NCI-H526 (cell line): ENCODE data around the gene FZR1.
"Not testable (repeated sequence)": the region's sequence is repeated elsewhere in the genome, so short reads cannot be mapped to it uniquely, and the experiment has no call there.

Experiments used
- DNase-seq, 2 experiments: peaks; one replicate each; lab custom pipeline; 2025; lab: John Stamatoyannopoulos, UW

Gene FZR1

DNA sequence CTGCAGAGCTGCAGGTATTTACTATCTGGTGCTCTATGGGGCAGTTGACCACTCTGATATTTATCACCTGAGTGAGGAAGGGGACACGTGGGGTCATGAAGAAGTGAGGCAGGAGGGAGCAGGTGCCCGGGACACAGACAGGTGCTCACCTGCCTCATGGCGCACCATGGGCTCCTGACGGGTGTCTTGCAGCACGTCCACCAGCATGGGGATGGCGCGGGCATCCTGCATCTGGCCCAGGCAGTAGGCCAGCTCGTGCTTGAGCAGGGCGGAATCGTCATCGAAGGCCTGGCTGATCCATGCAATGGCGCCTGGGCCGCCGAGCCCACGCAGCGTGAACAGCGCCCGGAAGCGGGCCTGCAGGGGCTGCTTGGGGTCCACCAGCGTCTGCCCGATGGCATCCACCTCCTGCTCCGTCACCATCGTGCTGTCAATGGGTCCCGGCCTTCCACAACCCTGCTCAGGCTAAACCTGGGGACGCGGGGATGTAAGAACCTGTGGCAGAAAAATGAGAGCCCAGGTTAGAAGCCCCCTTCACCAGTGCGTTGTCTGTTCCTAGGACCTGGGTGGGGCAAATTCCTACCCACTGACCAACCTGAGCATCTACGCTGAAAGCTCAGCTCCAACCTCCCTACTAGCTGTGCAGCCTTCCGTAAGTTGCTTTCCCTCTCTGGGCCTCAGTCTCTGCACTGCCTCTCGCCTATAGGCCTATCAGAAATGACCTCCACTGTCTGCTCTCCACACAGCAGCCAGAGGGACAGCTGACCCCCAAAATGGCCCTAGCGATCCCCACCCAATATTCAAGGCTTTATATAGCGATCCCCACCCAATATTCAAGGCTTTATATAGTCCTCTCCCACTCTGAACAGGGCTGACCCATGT is 9.5 kb upstream of the FZR1 start:
- DNase-seq, result no peak

DNA sequence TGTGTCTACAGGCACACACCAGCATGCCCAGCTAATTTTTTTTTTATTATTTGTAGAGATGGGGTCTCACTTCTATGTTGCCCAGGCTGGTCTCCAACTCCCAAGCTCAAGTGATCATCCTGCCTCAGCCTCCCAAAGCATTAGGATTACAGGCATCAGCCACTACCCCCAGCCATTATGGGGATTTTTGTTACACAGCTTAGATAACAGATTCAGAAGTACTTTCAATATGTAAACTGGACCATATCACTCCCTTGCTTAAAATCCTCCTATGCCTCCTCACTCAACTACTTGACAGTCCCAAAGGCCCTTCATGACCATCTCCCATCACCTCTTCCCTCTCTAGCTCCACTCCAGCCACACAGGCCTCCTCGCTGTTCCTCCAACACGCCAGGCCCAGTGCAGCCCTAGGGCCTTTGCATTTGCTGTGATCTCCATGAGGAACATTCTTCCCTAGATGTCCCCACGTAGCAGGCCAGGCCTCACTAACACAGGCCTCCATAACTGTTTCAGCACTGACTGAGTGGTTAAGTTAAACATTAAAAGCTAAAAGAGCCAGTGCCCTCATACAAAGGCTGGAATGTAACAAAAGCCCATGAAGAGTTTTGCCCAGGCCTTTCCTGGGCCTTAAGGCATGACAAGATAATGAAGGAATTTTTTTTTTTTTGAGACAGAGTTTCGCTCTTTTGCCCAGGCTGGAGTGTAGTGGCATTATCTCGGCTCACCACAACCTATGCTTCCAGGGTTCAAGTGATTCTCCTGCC is 8.2 kb upstream of the FZR1 start:
- DNase-seq, result no peak

GRCh38 chr19:3499738-3500428 is 6.2 kb upstream of the FZR1 start:
- no peak for DNase-seq

GRCh38 chr19:3500429-3501101 is 5.5 kb upstream of the FZR1 start, which contains the start of gene DOHH:
Gene DOHH, minus strand, starts transcription at chr19:3500674. Its CDS starts 3,860 bp downstream, at chr19:3496814.
- DNase-seq, result peak; percentile 90 to 92

DNA sequence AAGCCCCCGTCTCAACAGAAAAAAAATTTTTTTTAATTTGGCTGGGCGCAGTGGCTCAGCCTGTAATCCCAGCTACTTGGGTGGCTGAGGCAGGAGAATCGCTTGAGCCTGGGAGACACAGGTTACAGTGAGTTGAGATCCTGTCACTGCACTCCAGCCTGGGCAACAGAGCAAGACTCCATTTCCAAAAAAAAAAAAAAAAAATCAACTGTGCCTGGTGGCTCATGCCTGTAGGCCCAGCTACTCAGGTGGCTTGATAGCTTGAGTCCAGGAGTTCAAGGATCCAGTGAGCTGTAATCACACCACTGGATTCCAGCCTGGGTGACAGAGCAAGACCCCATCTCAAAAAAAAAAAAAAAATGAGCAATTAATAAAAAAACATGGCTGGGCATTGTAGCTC is 4.3 kb upstream of the FZR1 start:
- DNase-seq, result no peak

- DNase-seq, result no peak
These were observed 3.0 kb upstream of the FZR1 start for GRCh38 chr19:3503036-3503572.

DNA sequence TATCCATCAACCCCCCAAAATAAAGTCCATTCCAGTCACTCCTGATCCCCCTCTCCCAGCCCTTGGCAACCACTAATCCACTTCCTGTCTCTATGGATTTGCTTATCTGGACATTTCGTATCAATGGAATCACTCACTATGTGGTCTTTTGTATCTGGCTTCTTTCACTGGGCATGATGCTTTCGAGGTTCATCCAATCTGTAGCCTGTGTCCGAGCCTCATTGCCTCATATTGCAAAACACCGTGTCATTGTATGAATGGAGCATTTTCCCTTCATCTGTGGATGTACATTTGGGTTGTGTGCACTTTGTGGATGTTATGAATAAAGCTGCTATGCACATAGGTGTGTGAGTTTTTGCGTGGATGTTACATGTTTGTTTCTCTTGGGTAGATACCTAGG is 1.4 kb upstream of the FZR1 start:
- no peak for DNase-seq

GRCh38 chr19:3506384-3507340 is 551 bp downstream of the FZR1 start:
- peak in 1 of 2 experiments; percentile 28 for DNase-seq

DNA sequence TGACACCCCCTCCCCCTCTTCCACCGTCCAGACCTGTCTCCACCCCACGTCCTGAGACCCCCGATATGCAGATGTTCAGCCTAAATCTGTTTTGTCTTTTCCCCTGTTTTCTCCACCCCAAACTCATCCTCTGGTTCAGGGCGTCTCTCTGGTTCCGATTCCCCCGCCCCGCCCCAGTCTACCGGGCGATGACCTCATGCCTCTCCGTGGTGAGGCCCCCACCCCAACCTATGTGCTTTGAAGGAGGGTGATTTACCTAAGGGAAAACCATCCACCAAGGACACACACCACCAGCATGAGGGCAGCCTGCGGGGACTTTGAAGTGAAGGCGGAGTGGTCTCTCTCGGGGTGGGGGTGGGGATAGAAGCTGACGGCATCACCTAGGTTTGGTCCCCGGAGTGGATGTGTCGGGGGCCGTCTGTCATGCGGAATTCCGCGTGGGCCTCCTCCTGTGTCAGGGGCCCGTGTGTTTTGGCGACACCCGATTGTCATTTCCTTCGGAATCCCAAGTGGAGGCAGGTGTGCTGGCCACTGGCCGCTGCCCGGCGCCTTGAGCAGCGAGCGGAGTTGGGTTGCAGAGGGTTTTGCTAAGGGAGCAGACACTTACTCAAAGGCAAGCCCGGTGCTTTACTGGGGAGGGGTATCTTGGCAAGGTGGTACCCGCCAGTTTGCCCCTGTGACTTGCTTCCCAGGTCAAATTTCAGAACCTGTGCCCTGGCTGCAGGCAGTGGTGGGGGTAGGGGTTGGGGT is 1.4 kb downstream of the FZR1 start:
- DNase-seq, result peak in 1 of 2 experiments; percentile 28

DNA sequence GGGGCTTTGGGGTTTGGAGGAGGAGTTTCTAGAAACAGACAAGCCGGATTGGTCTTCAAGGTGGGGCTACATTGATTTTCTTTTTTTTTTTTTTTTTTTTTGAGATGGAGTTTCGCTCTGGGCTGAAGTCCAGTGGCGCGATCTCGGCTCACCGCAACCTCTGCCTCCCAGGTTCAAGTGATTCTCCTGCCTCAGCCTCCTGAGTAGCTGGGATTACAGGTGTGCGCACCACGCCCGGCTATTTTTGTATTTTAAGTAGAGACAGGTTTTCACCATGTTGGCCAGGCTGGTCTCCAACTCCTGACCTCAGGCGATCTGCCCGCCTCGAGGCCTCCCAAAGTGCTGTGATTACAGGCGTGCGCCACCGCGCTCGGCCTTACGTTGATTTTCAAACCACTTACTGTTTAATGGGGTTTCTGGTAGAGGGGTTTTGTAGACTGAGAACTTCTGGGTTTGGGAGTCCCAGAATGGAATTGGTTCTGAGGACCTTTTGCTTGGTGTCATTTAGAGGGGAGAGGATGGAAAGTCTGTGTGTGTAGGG is 2.1 kb downstream of the FZR1 start:
- not testable (repeated sequence) for DNase-seq

DNA sequence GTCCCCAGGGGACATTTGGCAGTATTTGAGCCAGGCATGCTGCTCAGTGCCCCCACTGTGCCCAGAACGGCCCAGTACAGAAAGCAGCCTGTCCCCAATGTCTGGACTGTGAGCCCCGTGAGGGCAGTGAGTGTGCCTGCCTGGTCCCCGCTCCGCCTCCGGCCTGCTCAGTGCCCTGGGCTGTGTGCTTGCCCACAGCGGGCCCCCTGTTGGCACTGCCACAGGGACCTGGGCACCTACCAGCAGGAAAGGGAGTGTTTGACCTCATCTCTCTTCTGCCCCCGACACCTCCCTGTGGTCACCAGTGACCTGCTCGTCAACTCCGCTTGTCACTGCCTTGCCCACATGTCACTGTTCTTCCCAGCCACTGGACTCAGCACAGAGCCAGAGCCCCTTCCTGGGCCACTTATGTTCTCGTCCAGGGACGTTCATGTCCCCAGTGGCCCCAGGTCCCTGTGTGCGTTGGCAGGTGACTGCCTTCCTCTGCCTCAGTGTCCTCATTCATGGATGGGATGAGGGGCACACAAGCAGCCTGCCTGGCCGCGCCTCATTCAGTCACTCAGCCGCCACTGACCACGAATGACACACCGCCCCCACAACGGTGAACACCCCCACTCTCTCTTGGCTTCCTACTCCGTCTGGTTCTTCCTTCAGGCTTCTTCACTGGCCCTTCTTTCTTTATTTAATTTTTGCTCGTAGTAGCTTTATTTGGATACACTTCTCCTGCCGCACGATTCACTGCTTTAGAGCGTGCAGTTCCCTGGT is 2.8 kb downstream of the FZR1 start:
- DNase-seq, result no peak

DNA sequence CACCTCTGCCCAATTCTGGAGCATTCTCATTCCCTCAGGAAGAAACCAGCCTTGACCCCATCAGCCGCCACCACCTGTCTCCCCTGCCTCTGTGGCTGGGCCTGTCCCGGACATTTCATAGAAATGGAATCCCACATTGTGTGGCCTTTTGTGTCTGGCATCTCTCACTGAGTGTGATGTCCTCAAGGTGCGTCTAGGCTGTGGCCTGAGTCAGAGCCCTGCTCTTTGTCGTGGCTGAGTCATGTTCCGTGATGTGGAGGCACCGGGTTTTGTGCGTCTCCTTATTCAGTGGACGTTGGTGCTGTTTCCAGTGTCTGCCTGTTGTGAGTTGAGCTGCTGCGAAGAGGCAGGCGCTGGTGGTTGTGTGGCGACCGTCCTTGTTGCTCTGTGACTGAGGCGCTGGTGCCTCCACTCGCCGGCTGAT is 3.5 kb downstream of the FZR1 start:
- no peak for DNase-seq

DNA sequence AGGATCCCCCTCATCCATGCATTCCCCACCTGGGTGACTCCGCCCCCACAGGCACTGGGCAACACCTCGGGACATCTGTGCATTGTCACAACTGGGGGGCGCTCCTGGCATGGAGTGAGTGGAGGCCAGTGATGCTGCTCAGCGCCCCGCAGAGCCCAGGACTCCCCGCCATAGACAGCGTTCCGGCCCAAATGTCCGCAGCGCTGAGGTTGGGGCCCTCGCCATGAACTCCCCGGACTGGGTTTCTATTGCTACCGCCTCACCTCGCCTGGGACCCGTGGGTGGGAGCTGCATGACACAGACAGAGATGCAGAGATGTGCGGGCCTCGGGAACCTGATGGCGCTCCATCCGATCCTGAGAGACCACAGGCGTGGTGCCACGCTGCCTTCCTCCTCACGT is 4.6 kb downstream of the FZR1 start:
- no peak for DNase-seq

DNA sequence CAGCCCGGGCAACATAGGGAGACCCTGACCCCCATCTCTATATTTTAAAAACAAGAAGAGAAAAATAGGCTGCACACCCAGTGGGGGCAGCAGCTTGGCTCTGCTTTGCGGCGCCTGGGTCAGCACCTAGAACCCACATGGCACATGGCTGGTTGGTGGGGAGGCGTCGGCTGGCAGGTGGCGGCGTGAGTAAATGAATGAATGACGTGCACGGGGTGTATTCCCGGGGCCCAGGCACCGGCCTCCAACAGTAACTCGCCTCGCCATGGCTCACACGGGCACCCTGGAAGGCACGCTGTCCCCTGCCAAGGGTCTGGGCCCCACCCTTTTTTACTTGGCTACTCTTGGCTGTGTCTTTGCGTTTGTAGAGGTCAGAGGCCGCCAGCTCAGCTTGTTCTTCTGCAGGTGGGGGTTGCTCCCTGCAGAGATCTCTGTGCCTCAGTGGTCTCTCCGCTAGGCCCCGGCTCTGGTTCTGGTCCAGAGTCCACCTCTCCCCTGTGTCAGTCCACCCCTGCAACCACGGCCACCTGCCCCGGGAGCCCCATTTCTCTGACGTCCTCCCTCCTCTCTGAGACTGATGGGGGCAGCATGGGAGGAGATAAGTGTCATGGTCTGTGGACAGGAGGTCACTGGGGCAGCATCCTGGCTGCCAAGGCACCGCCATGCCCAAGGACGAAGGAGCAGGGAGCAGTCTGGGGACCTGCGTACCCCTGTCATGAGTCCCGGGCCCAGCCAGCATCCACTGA is 5.6 kb downstream of the FZR1 start:
- DNase-seq, result no peak

- DNase-seq, result no peak
These were observed 6.6 kb downstream of the FZR1 start for GRCh38 chr19:3512562-3513228.

DNA sequence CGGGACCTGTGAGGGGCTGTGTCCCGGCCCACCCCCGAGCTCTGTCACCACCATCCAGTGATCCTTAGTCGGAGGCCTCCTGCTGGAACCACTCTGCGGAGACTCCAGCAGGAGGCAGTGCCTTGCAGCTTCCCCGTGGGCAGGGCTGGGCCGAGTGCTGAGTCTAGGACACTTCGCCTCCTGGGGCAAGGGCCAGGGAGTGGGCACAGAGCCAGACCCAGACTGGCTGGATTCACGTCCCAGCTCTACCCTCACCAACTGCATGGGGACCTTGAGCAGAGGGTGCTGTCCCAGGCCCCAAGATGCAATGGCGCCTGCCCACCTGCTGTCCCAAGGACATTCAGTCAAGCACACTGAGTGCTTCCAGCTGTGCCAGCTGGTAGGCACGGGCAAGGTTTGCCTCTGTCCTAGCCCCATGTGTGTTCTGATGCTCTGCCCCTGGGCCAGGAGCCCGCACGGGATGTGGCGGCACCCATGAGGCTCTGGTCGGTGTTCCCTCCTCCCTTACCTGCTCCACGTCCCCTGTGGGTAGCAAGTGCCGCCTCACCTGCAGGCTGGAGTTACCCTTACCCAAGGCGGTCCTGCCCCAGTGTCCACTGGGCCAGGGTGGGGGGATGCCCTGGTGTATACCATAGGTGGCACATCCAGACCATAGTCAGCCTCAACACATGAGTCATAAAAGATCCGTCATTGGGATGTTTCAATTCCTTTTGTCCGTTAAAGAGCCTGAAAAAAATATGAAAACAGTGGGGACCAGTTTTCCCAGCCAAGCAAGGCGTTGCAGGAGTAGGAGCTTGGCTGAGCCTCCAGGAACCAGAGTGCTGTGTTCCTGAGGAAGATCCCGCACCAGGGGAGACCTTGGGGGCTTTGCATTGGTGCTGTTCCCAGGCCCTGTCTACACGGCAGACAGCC is 7.4 kb downstream of the FZR1 start:
- DNase-seq, result no peak
